Panc1 (cell line): ENCODE data around the gene ACADL. TPM values are rescaled to one million over a fixed set of nuclear protein-coding genes. Genes with fewer than 3 reads are reported as not detected.
A peak's percentile ranks its signal among the peaks of the same experiment; 100 is the strongest.

ENCODE experiments used
- ATAC-seq: fragments of 200-7000 bp; cut with Tn5 transposase; 2 replicates; pipeline ENCODE4 v1.9.1; 2020; ENCODE audit warnings: mild to moderate bottlenecking, moderate library complexity
- BruUV-seq: library from RNA; stranded (reverse); fragments of 400-500 nt; replicated peaks from 2 replicates; lab custom pipeline; 2021; lab: Mats Ljungman, UMichigan
- CTCF ChIA-PET: fragments of 300-600 bp; sonication (Branson Sonifier 250); formaldehyde crosslinking; loops from one replicate; lab custom pipeline; 2022; ENCODE audit warnings: antibody characterized with exemption; lab: Charles Lee
- POLR2A ChIA-PET: fragments of 300-600 bp; sonication (Branson Sonifier 250); formaldehyde crosslinking; loops from one replicate; lab custom pipeline; 2022; ENCODE audit warnings: antibody characterized with exemption; lab: Charles Lee
- DNase-seq: peaks from one replicate; pipeline ENCODE4 v3.0.0-alpha.2; 2010; ENCODE audit warnings: low read depth, low spot score
- H3K27ac ChIP-seq: 2 replicates; pipeline ENCODE4 v1.5.1; 2011; ENCODE audit warnings: mild to moderate bottlenecking, low read length, inconsistent platforms
- H3K27me3 ChIP-seq: fragments of 200-500 bp; sonication (Bioruptor generic); 2 replicates; pipeline ENCODE4 v1.6.0; 2014; ENCODE audit warnings: low read length, inconsistent platforms; ENCODE audit not compliant: control insufficient read depth, insufficient read depth
- H3K36me3 ChIP-seq: fragments of 200-500 bp; sonication (Bioruptor generic); 2 replicates; pipeline ENCODE4 v1.5.1; 2014; ENCODE audit warnings: inconsistent platforms, mild to moderate bottlenecking, low read length, moderate library complexity; ENCODE audit not compliant: control insufficient read depth, insufficient read depth
- H3K4me1 ChIP-seq: 2 replicates; pipeline ENCODE4 v1.5.1; 2011; ENCODE audit warnings: inconsistent platforms, mild to moderate bottlenecking, low read length, moderate library complexity; ENCODE audit not compliant: control insufficient read depth, insufficient read depth
- H3K4me3 ChIP-seq, 2 experiments: 2 replicates each; pipeline ENCODE4 v1.5.1; 2011 to 2012; ENCODE audit warnings: low read depth in 2 of 2, low read length in 2 of 2, mild to moderate bottlenecking in 2 of 2, inconsistent platforms in 1 of 2, moderate library complexity in 1 of 2
- H3K9me3 ChIP-seq: fragments of 200-500 bp; sonication (Bioruptor generic); 2 replicates; pipeline ENCODE4 v1.5.1; 2014; ENCODE audit warnings: low read depth, mild to moderate bottlenecking, inconsistent platforms, low read length, moderate library complexity; ENCODE audit not compliant: control insufficient read depth, insufficient read depth
- POLR2AphosphoS5 ChIP-seq: IDR thresholded peaks from 2 replicates; pipeline ENCODE4 v1.6.1; 2012; ENCODE audit warnings: mild to moderate bottlenecking, low read depth, low read length, moderate library complexity
- SIN3A ChIP-seq: IDR thresholded peaks from 2 replicates; pipeline ENCODE4 v1.6.1; 2012; ENCODE audit warnings: low read depth, mild to moderate bottlenecking, low read length, moderate library complexity, borderline replicate concordance; ENCODE audit not compliant: insufficient read depth
- TCF7L2 ChIP-seq: IDR thresholded peaks from 2 replicates; pipeline ENCODE4 v1.6.1; 2011; ENCODE audit warnings: mild to moderate bottlenecking, low read depth, low read length, inconsistent platforms
- in situ Hi-C: cut with HindIII; loops from 2 replicates; pipeline ENCODE4 v1.10.0; 2016; ENCODE audit warnings: low sequenced_read_pairs, low pct_unique_long_range_greater_than_20kb
- intact Hi-C: fragments of 100-400 bp; cut with micrococcal nuclease; formaldehyde crosslinking; loops from one replicate; pipeline ENCODE4 v1.10.0; 2022; ENCODE audit not compliant: unreplicated experiment
- total RNA-seq: library from RNA; stranded (reverse); gene quantifications from one replicate; pipeline ENCODE4 v1.2.1, GENCODE V29; 2021; ENCODE audit not compliant: unreplicated experiment
- TF ChIP-seq, protein P1 (sequence below): fragments of 450-650 bp; IDR thresholded peaks from 2 replicates; pipeline ENCODE4 v1.5.1; 2017; ENCODE audit warnings: mild to moderate bottlenecking
- TF ChIP-seq, protein P2 (sequence below), 2 experiments: IDR thresholded peaks; 2 replicates each; pipeline ENCODE4 v1.6.1; 2011 to 2012; ENCODE audit warnings: low read depth in 2 of 2, control low read depth in 1 of 2, low read length in 1 of 2, mild to moderate bottlenecking in 1 of 2, moderate library complexity in 1 of 2; ENCODE audit not compliant: insufficient read depth in 1 of 2

Gene ACADL
- total RNA-seq, 1 experiment from 2014 or later, result not detected

DNA sequence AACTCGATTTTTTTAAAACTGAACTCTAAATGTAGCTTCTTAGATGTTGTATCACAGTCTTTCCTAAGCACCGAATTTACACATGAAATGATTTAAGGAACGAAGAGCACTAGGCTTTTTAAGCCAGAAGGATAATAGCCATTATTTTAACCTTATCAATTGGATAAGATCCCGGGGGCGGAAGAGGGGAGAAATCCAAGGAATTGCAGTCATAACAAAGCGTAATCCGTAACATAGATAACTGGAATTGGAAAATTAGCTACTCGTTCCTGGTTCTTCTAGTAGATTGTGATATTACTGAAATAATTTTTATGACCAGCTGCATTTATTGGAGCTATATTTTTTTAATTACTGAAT, 53.0 kb downstream of the ACADL start:
- no peak for ATAC-seq
- H3K36me3 ChIP-seq, result no peaks in the 10 kb centered on the region
- ChIA-PET CTCF (no interaction called here), POLR2A (no interaction called here)
- intact Hi-C loops (no loop called here), in situ Hi-C loops (no loop called here)
- peak overlapping the region; percentile 61 to 79 for H3K4me3 ChIP-seq
- no TSS peak for BruUV-seq
- no peaks in the 10 kb centered on the region for H3K9me3 ChIP-seq
- peaks cover 13% of the 10 kb centered on the region for H3K4me1 ChIP-seq
- no peak overlapping the region for H3K27ac ChIP-seq
- TF ChIP-seq TCF7L2 (no peak), POLR2AphosphoS5 (no peak), SIN3A (no peak)
- TF ChIP-seq, protein P1, sequence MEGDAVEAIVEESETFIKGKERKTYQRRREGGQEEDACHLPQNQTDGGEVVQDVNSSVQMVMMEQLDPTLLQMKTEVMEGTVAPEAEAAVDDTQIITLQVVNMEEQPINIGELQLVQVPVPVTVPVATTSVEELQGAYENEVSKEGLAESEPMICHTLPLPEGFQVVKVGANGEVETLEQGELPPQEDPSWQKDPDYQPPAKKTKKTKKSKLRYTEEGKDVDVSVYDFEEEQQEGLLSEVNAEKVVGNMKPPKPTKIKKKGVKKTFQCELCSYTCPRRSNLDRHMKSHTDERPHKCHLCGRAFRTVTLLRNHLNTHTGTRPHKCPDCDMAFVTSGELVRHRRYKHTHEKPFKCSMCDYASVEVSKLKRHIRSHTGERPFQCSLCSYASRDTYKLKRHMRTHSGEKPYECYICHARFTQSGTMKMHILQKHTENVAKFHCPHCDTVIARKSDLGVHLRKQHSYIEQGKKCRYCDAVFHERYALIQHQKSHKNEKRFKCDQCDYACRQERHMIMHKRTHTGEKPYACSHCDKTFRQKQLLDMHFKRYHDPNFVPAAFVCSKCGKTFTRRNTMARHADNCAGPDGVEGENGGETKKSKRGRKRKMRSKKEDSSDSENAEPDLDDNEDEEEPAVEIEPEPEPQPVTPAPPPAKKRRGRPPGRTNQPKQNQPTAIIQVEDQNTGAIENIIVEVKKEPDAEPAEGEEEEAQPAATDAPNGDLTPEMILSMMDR, result no peak
- TF ChIP-seq, protein P2, sequence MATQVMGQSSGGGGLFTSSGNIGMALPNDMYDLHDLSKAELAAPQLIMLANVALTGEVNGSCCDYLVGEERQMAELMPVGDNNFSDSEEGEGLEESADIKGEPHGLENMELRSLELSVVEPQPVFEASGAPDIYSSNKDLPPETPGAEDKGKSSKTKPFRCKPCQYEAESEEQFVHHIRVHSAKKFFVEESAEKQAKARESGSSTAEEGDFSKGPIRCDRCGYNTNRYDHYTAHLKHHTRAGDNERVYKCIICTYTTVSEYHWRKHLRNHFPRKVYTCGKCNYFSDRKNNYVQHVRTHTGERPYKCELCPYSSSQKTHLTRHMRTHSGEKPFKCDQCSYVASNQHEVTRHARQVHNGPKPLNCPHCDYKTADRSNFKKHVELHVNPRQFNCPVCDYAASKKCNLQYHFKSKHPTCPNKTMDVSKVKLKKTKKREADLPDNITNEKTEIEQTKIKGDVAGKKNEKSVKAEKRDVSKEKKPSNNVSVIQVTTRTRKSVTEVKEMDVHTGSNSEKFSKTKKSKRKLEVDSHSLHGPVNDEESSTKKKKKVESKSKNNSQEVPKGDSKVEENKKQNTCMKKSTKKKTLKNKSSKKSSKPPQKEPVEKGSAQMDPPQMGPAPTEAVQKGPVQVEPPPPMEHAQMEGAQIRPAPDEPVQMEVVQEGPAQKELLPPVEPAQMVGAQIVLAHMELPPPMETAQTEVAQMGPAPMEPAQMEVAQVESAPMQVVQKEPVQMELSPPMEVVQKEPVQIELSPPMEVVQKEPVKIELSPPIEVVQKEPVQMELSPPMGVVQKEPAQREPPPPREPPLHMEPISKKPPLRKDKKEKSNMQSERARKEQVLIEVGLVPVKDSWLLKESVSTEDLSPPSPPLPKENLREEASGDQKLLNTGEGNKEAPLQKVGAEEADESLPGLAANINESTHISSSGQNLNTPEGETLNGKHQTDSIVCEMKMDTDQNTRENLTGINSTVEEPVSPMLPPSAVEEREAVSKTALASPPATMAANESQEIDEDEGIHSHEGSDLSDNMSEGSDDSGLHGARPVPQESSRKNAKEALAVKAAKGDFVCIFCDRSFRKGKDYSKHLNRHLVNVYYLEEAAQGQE (IDR thresholded peaks at IDR 0.05; ENCODE audit: insufficient read depth in 1 of 2, low read depth in 2 of 2, low read length in 1 of 2), result no peak
- DNase-seq, result no peak
- H3K27me3 ChIP-seq, result no peaks in the 10 kb centered on the region; the same call in 1 of the 2 replicates

DNA sequence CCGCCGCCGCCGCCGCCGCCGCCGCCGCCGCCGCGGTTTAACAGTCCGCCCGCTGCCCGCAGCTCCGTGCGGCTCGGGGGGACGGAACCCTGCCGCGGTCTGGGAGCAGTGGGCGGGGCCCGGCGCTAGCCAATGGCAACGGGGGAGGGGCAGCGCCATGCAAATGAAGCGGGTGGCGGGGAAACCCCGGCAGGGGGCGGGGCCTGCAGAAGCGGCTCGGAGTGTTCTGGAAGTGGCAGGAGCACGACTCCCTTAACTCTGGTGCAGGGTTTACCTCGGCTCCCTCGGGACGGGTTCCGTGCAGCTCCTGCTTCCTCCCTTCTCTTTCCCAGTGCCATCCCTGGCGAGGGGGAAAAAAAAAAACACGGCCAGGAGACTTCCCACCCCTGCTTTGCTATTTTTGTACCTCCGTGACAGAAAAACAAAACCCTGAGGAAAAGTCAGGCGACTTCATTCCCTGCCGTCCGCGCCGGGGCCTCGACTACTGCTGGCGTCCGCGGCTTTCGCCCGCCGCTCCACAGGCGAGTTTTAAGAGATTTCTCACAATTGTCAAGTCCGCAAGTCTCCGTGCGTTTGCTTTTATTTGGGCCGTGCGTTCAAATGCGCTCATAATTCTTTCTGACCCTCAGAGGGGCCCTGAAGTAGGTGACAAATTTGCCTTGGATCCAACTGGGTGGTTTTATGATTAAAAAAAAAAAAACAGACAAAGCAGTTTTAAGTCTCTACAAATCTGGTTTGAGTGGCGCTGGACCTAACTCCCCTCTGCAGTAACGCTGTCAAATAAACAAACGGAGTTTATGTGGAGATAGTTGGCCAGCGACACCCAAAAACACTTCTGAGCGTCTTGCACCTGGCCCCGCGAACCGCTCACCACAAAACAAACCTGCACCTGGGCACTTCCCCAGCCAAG, 53.7 kb downstream of the ACADL start, which contains the start of gene KANSL1L:
Gene KANSL1L, minus strand, starts transcription at position 101 of the 910 bp plus-strand sequence. CDS start 16,827 bp downstream, outside the sequence.
- H3K27me3 ChIP-seq, result no peaks in the 10 kb centered on the region; the same call in 1 of the 2 replicates
- H3K4me1 ChIP-seq, result peaks cover 14% of the 10 kb centered on the region
- ChIA-PET CTCF (no interaction called here), POLR2A (interaction anchor here (0.5 to 0.6 kb wide), 4 partner anchors 33 to 602 kb away, joined by 3 to 8 read pairs (median 5); no protein-coding TSS in a partner anchor)
- peak; percentile 47 for DNase-seq
- TF ChIP-seq, protein P1, result no peak
- TF ChIP-seq SIN3A, result no peak
- 0 out of 2 replicates have a peak, but pooled peaks have one; percentile 15 for TF ChIP-seq POLR2AphosphoS5
- TF ChIP-seq TCF7L2, result no peak
- TF ChIP-seq, protein P2 (IDR thresholded peaks at IDR 0.05; ENCODE audit: insufficient read depth in 1 of 2, low read depth in 2 of 2, low read length in 1 of 2), result no peak
- H3K4me3 ChIP-seq, result peak within 1 kb of the TSS; percentile 61 to 95
- intact Hi-C loops (no loop called here), in situ Hi-C loops (no loop called here)
- BruUV-seq, result TSS peak; percentile 80
- no peaks in the 10 kb centered on the region for H3K36me3 ChIP-seq
- ATAC-seq, result peak; percentile 94
- peak within 1 kb of the TSS; percentile 97 for H3K27ac ChIP-seq
- no peaks in the 10 kb centered on the region for H3K9me3 ChIP-seq
